NCI-H2196 (cell line): ENCODE results near the gene IKZF3.
"Not testable (repeated sequence)": the region's sequence is repeated elsewhere in the genome, so short reads cannot be mapped to it uniquely, and the experiment has no call there.

ENCODE experiments used
- DNase-seq: peaks from one replicate; lab custom pipeline; 2025; ENCODE audit not compliant: unreplicated experiment; lab: John Stamatoyannopoulos, UW

Gene IKZF3

DNA sequence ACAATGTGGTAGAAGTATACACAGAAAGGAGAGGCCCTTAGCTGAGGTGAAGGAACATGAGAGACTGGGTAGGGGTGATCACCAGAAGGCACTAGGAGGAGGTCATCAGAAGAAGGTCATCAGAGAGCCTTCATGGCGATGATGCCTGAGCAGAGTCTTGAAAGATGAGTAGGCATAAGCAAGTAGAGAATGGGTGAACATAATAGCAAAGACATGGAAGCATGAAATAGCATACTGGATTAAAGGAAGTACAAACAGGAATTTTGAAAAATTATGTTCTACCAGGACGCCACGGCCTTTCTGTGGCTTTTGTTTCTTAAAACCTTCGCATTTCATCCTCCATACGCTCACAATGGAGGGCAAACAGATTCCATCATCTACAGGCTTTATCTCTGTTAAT is 2.9 kb downstream of the IKZF3 start:
- DNase-seq = no peak

DNA sequence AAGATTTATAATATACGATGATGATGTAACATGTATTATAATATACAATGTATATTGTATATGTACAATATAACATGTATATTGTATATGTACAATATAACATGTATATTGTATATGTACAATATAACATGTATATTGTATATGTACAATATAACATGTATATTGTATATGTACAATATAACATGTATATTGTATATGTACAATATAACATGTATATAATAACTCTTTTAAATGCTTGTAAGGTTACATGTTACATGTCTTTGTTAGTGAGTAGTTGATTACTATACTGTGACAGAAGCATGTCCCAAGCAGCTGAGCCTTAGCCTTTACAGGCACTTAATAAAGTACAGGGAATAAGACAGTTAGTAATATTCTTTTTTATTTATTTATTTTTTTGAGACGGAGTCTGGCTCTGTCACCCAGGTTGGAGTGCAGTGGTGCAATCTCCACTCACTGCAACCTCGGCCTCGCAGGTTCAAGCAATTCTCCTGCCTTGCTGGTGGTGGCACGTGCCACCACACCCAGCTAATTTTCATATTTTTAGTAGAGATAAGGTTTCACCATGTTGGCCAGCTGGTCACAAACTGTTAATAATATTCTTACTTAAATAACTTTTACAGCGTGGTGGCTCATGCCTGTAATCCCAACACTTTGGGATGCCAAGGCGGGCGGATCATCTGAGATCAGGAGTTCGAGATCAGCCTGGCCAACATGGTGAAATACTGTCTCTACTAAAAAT is 8.0 kb downstream of the IKZF3 start:
- DNase-seq = not testable (repeated sequence)

DNA sequence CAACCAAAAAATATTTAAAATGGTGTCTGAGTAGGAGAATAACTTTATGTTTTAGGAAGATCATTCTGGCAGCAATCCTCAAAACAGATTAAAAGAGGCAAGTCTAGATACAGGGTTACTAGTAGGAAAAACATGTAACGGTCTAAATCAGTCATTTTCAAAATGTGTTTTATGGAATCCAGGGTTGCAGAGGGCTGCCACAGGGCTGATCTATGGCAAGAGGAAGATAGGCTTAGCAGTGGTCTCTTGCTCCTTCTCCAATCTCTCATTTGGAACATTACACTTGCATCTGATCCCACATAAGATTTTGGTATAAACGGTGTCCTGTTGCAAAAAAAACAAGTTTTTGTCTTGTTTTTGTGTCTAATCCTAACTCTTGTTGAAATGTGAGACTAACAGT is 9.2 kb downstream of the IKZF3 start:
- DNase-seq = no peak

DNA sequence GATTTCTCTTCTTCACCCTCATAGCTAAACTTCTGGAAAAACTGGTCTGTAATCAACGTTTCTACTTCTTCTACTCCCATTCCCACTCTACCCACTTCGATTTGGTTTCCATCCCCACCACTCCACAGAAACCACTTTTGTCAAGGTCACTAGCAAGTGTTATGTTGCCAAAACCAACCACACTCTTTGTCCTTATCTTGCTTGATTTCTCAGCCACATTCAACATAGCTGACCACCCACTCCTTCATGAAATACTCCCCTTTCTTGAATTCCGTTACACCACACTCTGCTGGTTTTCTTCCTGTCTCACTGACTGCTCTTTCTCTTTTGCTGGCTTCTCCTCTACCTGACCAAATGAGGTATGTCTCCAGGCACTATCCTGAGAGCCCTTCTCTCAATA is 11.9 kb downstream of the IKZF3 start:
- DNase-seq = no peak

DNA sequence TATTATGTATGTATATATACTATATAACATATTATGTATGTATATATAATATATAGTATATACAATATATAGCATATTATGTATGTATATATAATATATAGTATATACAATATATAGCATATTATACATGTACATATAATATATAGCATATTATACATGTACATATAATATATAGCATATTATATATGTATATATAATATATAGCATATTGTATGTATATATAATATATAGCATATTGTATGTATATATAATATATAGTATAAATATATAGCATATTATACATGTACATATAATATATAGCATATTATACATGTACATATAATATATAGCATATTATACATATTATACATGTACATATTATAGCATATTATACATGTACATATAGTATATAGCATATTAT is 13.9 kb downstream of the IKZF3 start:
- DNase-seq = not testable (repeated sequence)

DNA sequence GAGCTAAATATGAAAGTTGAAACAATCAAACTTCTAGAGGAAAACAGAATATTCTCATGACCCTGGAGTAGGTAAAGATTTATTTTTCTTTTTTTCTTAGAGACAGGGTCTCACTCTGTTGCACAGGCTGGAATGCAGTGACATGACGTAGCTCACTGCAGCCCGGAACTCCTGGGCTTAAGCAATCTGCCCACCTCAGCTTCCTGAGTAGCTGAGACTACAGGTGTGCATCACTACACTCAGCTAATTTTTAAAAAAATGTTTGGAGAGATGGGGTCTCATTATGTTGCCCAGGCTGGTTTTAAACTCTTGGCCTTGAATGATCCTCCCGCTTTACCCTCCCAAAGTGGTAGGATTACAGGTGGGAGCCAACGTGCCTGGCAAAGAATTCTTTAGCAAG is 15.5 kb downstream of the IKZF3 start:
- DNase-seq = no peak

DNA sequence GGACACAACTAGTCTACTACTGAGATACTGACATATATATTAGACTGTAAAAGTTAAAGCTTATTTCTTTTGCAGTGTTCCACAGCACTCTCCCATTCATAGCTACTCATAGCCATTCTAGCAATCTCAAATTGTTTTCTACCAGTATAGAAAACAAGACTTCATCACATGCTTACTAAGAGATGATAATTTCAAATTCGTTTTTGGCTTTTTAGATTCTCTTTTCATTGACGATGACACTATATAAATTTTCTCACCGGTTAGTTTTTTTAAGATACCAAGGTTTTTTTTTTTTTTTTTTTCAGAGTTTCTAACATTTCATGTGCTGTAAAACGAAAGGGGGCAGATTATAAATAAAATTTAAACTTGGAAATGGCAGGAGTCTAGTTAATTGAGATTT is 17.9 kb downstream of the IKZF3 start:
- DNase-seq = no peak

DNA sequence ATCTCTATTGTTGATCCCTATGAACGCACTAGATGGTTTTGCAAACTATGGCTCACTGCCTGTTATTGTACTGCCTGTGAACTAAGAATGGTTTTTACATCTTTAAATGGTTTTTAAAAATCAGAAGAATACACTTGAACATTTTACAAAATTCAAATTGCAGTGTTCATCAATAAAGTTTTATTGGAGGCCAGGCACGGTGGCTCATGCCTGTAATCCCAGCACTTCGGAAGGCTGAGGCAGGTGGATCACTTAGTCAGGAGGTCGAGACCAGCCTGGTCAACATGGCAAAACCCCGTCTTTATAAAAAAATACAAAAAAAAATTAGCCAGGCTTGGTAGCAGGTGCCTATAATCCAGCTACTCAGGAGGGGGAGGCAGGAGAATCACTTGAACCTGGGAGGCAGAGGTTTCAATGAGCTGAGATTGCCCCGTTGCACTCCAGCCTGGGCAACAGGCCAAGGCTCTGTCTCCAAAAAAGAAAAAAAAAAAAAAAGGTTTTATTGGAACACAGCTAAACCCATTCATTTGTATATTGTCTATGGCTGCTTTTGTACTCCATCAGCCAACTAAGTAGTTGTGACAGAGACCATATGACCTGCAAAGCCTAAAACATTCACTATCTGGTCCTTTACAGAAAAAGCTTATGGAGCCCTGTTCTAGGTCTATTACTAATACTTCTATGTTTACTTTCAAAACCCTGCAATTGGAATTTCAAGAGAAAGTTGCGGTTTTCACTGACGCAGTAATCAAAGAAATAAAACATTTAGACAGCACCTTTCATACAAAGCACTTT is 18.9 kb downstream of the IKZF3 start:
- DNase-seq = peak; percentile 4

DNA sequence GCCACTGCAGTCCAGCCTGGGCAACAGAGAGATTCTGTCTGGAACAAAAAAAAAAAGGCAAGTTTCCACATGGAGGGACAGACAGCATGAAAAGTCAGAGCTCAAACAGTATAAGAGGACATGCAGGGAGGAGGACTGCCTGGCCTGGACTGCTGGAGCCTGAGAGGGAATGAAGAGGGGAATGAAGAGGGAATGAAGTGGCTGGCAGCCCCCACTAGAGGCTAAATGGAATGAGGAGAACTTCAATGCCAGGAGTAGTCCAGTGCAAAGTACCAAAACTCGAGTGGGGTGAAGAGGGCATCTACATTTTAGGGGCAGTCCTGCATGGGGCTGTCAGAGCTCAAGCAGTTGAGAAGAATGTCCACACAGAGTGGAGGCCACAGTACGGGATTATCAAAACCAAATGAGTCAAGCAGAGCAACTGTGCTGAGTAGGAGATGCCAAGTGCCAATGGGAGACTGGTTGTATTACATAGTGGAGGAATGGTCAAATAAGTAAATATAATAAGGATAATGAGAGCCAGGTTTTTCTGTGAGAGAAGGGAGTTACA is 22.9 kb downstream of the IKZF3 start:
- DNase-seq = no peak

DNA sequence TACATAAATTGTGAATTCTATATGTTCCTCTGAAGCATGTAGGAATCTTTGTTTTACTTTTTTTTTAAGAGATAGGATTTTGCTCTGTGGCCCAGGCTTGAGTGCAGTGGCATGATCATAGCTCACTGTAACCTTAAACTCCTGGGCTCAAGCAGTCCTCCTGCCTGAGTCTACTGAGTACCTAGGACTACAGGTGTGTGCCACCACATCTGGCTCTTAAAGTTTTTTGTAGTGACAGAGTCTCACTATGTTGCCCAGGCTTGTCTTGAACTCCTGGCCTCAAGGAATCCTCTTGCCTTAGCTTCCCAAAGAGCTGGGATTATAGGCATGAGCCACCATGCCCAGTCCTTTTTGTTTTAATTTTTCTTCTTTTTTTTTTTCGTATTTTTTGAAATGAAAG is 25.3 kb downstream of the IKZF3 start:
- no peak for DNase-seq

DNA sequence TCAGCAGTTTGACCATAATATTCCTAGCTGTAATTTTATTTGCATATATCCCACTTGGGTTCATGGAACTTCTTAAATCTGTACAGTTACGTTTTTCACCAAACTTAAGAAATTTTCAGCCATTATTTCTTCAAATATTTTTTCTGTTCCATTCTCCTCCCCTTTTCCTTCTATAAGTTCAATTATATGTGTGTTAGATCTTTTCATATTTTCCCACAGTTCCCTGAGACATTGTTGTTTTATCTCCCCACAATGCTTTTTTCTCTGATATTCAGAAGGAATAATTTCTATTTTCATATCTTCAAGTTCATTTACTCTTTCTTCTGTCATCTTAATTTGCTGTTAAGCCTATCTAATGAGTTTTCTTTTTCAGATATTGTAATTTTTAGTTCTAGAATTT is 26.1 kb downstream of the IKZF3 start:
- DNase-seq = no peak

DNA sequence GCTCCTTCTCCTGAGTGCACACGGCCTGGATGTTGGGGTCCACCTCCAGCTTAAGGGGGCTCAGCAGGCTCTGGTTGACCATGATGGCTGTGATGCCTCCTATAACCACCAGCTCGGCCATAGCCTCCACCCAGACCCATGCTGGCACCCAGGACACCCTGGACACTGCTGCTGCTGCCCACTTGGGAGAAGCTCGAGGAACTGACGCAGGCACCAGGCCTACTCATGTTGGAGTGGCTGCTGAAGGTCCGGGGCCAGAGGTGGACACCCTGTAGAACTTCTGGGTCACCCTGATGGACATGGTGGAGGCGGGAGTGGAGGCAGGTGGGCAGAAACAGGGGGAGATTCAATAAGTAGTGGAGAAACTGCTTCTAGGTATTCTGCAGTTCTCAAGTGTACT is 28.0 kb downstream of the IKZF3 start:
- DNase-seq = no peak

DNA sequence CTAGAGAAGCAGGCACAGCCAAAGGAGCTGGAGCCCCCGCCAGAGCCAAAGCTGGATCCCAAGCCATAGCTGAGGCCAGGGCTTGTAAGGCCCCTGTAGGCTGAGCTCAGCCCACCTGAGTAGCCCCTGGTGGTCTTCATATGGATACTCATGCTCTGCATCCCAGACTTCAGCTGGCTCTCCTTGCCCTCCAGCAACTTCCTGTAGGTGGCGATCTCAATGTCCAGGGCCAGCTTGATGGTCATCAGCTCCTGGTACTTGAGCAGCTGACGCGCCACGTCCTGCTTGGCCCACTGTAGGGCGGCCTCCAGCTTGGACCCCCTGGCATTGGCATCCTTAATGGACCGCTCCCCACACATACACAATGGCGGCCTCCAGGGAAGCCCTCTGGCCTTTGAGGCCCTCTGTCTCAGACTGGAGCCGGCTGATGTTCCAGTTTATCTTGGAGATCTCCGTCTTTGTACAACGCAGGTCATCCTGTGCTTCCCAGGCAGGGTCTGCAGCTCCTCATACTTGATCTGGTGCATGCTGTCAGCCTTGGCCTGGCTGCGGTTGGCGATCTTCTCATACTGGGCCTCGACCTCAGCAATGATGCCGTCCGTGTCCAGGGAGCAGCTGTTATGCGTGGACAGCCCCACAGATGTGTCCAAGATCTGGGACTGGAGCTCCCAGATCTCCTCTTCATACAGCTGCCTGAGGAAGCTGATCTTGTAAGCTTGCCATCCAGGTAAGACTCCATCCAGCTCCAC is 28.9 kb downstream of the IKZF3 start:
- DNase-seq = no peak

DNA sequence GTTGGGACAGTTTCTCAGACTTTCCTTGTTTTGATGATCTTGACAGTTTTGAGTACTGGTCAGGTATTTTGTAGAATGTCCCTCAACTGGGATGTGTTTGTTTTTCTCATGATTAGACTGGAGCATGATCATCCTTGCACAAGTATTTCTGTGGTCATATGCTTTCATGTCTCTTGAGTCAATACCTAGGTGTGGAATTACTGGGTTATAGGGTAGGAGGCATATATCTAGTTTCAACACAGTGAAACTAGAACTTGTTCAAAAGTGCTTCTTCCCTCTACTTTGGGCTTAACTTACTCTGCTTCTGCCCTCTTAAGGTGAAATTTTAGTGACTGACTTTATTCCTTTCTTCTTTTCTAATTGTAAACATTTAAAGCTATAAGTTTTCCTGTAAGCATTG is 30.1 kb downstream of the IKZF3 start:
- no peak for DNase-seq

DNA sequence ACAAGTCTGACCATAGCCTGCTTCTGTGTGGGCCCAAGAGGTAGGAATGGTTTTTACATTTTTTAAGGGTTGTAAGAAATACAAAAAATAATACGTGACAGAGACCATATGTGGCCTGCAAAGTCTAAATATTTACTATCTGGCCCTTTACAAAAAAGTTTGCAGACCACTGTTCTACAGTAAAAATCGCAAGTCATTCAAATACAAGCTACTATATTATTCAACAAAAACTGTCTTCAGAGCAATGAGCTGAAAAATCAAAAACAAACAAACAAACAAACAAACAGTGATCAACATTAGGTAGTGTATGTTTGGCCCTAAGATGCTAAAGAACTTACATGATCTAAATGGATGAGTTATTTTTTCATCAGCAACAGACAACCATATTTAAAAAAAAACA is 32.5 kb downstream of the IKZF3 start:
- no peak for DNase-seq

DNA sequence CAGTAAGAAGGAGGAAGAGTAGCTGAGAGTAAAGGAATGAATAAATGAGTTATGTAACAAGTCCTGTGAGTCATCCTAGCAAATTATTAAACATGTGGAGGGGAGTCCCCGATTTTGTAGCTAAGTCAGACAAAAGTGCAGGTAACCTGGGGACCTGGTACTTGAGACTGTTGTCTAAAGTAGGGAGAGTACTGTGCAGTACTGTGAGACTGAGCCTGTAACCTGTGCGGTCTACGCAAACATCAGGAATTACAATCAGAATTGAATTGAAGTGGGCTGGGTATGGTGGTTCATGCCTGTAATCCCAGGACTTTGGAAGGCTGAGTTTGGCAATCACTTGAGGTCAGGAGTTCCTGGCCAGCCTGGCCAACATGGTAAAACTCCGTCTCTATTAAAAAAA is 35.7 kb downstream of the IKZF3 start:
- no peak for DNase-seq

DNA sequence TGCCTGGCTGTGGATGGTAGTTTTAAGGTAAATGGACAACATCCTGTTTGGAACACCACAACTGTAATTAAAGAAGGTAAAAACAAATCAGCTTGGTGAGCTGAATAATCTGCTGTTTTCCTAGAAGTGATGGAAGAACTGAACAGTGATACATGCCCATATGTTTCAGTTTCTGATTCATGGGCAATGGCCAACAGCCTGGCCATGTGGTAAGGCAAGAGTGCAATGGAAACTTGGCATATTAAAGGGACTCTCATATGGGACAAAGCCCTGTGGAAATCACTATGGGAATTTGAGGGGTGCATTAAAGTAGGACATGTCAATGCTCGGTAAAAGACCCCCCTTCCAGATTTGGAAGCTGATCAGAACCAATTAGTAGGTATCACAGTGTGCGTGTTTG is 37.8 kb downstream of the IKZF3 start:
- no peak for DNase-seq

DNA sequence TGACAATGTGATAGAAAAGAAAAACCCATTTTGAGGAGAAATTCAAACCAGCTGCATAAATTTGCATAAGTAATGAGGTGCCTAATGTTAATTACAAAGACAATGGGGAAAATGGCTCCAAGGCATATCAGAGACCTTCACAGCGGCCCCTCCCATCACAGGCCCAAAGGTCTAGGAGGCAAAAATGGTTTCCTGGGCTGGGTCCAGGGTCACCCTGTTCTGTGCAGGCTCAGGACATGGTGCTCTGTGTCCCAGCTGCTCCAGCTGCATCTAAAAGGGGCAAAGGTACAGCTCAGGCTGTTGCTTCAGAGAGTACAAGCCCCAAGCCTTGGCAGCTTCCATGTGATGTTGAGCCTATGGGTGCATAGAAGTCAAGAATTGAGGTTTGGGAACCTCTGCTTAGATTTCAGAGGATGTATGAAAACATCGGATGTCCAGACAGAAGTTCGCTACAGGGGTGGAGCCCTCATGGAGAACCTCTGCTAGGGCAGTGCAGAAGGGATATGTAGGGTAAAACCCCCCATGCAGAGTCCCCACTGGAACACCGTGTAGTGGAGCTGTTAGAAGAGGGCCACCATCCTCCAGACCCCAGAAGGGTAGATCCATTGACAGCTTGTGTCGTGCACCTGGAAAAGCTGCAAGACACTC is 40.6 kb downstream of the IKZF3 start:
- DNase-seq = no peak

DNA sequence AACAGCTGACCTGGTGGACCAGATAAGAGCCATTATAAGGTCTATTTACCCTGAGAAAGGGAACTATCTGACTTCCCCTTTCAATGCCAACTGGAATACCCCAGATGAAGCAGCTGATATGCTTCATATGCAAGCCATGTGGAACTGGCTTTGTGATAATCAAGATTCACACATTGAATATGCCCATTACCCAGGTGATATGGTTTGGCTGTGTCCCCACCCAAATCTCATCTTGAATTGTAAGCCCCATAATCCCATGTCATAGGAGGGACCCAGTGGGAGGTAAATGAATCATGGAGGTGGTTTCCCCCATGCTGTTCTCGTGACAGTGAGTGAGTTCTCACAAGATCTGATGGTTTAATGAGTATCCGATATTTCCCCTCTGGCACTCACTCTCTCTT is 42.1 kb downstream of the IKZF3 start:
- no peak for DNase-seq

DNA sequence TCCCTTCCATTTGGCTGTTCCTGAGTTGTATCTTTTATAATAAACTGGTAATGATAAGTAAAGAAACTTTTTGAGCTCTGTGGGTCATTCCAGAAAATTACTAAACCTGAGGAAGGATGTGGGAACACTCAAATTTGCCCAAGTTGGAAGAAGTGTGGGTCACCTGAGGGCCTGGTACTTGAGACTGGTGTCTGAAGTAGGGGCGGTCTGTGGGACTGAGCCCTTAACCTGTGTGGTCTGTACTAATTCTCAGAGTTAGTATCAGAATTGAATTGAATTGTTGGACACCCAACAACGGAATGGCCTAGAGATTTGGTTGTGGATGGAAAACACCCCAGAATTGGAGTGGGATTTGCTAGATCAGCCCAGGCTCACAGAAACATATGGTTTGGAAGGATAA is 43.1 kb downstream of the IKZF3 start:
- DNase-seq = no peak

DNA sequence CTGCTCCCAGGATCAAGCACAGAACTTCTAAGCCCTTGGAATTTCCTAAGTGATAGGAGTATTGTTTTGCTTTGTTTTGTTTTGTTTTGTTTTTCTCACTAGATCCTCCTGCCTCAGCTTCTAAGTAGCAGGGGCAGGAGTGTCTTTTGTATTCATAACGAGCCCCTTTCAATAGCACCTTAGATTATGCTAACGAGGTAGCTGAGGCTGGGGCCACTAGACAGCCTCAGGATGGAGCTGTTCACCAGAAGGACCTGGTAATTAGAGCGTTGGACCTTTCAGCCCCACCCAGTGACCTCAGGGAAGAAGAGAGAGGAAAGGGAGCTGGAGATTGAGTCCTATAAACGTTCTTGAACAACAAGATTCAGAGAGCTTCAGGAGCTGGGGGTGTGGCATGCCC is 43.6 kb downstream of the IKZF3 start:
- no peak for DNase-seq
